DND-41 (cell line): Measurements from ENCODE around the gene GON4L.

ENCODE experiments used
- CTCF ChIP-seq: IDR thresholded peaks from 2 replicates; pipeline ENCODE4 v1.5.1; 2012; ENCODE audit warnings: borderline replicate concordance, low read length, moderate library complexity, mild to moderate bottlenecking; ENCODE audit not compliant: poor library complexity, severe bottlenecking; ENCODE audit errors: extremely low read depth
- EZH2 ChIP-seq: IDR thresholded peaks from 3 replicates; pipeline ENCODE4 v1.6.1; 2012; ENCODE audit warnings: borderline replicate concordance, low read depth, mild to moderate bottlenecking, moderate library complexity, low read length, inconsistent platforms; ENCODE audit not compliant: severe bottlenecking

- TF ChIP-seq CTCF (no peak), EZH2 (no peak)
Measured at GRCh38 chr1:155776414-155776813, 80.6 kb downstream of the GON4L start.
